Thyroid gland (tissue), 4 donors: ENCODE results near the gene NRARP.
"Not testable (repeated sequence)": the region's sequence is repeated elsewhere in the genome, so short reads cannot be mapped to it uniquely, and the experiment has no call there.

ENCODE experiments used
- CTCF ChIP-seq, 6 experiments: fragments of 200-600 bp in 3 of 6; fragments of 450-650 bp in 3 of 6; sonication (generic) in 3 of 6; IDR thresholded peaks; one replicate each; pipeline ENCODE4 v1.5.1; 2016 to 2019; ENCODE audit warnings: antibody characterized with exemption in 6 of 6, mild to moderate bottlenecking in 2 of 6, inconsistent platforms in 1 of 6, moderate library complexity in 1 of 6
- POLR2A ChIP-seq, 2 donors: fragments of 450-650 bp; IDR thresholded peaks; one replicate each; pipeline ENCODE4 v1.6.1; 2017; ENCODE audit warnings: antibody characterized with exemption in 2 of 2, mild to moderate bottlenecking in 2 of 2, moderate library complexity in 1 of 2

- not testable (repeated sequence) for TF ChIP-seq CTCF, POLR2A (IDR thresholded peaks at IDR 0.05)
Measured at GRCh38 chr9:137339908-137340462, 37.9 kb upstream of the NRARP start.
